Activated CD8-positive, alpha-beta memory T cell treated with anti-CD3 and anti-CD28 coated beads for 24 hours (primary cell): Measurements from ENCODE around the gene FTHL17.

Source experiments
- DNase-seq: peaks from one replicate; pipeline ENCODE4 v3.0.0-alpha.2; 2020

FTHL17 gene

GRCh38 chrX:31036895-31037294, 34.9 kb downstream of the FTHL17 start:
- no peak for DNase-seq

DNA sequence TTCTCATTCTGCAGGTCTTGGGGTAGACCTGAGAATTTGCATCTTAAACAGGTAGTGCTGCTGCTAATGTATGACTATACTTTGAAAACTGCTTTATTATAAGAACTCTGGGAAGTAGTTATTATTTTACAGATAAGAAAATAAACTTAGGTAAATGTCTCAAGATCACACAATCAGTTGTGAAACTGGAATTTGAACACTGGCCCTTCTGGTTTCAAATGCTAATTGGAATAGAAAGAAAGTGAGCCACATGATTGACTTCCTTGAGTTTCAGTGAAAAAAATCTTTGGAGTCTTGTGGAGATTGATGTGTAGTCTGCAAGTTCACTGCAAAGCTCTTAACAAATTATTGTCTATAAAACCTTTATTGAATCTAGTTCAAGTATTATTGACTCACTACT, 44.5 kb downstream of the FTHL17 start:
- DNase-seq, result no peak

DNA sequence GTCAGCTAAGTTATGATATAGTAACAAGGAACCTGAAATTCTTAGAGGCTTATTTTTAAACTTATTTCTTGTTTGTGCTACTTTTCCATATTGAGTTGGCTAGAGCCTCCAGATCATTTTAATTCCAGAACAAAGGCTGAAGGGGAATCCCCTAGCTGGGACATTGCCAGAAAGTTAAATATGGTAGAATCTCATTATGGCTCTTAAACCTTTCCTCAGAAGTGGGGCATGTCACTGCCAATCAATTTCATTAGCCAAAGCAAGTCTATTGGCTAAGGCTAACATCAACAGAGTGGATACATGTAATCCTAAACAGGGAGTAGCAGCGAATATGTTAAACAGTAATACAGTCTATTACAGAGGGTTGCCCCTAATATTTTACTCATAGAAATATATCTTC, 47.0 kb downstream of the FTHL17 start:
- DNase-seq, result no peak

GRCh38 chrX:31021537-31021936, 50.3 kb downstream of the FTHL17 start:
- no peak for DNase-seq
